Right ventricle myocardium inferior (tissue), 1 donor: ENCODE data around the gene BMAL1. TPM values are rescaled to one million over a fixed set of nuclear protein-coding genes. Genes with fewer than 3 reads are reported as not detected.

Experiments
- ATAC-seq: fragments of 200-7000 bp; cut with Tn5 transposase; one replicate; pipeline ENCODE4 v1.9.1; 2020; ENCODE audit warnings: mild to moderate bottlenecking, moderate library complexity
- DNase-seq: peaks from one replicate; pipeline ENCODE4 v3.0.0; 2021; ENCODE audit errors: missing footprints
- intact Hi-C: fragments of 100-400 bp; cut with DNase I; formaldehyde crosslinking; loops from one replicate; pipeline ENCODE4 v1.11.0; 2022
- total RNA-seq: library from RNA; stranded (reverse); fragmentation: NEBNext Ultra II Directional; extraction: Animal tissue kit (Norgen Biotek cat#: 25700); gene quantifications from one replicate; pipeline ENCODE4 v1.2.1, GENCODE V29; 2021
- donor health status: DM: no; HTN: yes; CAD: no; lungs with severe emphysema.

BMAL1 gene
- total RNA-seq, 1 donor from 2014 or later, result 9.5 TPM

DNA sequence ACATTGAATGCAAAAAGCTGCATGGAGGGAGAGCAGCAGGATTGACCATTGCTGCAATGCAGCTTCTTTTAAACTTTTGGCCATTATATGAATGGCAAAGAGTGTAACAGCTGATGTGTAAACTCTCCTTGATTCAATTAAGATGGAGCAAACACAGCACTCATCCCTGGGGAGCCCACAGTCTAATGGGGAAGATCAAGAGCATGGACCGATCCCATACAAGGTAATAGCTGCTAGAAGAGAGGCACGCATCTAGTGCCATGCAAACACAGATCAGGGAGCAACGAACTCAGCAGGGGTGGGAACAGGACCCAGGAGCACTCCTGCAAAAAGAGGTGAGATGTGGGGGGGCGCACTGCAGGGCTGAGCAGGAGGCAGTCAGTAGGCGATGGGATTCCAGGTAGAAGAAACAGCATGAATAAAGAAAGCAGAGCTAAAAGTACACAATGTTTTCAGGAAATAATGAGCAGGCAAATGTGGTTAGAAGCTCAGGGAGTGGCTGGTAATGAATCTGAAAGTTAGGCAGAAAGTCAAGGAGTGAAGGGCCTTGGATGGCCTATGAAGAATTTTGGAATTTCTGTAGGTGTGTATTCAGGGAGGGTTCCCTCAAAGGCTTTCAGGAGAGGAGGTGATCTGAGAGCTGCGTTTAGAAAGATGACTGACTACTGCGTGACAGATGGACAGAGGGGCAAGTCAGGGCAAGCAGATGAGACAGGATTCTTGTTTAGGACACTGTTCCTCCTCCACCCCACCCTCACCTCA is 17.2 kb upstream of the BMAL1 start:
- ATAC-seq, result no peak
- intact Hi-C loops, result no loop called here
- DNase-seq, result no peak

GRCh38 chr11:13260963-13261588 is 16.5 kb upstream of the BMAL1 start:
- intact Hi-C loops, result no loop called here
- ATAC-seq, result peak; percentile 83
- DNase-seq, result no peak

DNA sequence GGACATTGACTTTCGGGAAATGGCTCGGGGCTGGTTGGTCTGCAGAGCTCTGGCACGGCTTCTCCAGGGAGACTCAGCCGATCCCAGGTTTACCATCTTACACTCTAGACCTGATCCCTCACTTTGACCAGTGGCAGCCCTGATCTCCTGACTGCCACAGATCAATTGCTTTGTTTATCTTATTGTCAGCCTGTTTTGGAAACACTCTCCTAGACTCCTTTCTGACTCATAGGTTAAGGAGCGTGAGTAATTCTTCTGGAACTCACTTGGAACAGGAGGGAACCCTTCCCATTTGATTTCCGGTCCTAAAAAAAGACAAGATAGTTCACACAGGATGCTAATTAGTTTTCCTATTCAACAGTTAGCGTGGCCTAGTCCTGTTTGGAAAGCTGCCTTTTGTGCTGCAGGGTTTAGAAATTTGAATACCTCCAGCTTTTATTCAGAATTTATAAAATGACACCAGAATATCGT is 16.0 kb upstream of the BMAL1 start:
- DNase-seq, result no peak

GRCh38 chr11:13262096-13262495 is 15.5 kb upstream of the BMAL1 start:
- ATAC-seq (no peak), DNase-seq (no peak)
- intact Hi-C loops, result no loop called here

More for the DNA sequence above, 16.0 kb upstream of the BMAL1 start:
- peak; percentile 78 for ATAC-seq
- intact Hi-C loops, result no loop called here

GRCh38 chr11:13268791-13269190 is 8.8 kb upstream of the BMAL1 start:
- intact Hi-C loops, result no loop called here
- ATAC-seq (no peak), DNase-seq (no peak)

DNA sequence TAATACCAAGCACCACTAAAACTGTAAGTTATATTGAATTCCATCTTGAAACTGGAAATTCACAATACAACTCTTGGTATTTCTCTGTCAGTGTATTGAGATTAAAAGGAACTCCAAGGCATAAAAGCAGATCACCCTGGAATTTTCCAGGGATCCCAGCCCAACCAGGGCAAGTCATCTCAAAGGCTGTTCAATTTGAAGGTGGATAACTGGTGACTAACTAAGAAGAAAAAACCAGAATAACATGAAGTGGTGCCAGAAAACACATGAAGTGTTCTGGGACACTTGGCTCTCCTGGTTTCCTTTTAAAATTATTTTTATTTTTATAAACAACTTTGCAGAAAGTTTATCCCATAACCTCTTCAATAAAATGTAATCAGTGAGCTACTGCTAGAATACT is 7.8 kb upstream of the BMAL1 start:
- no peak for DNase-seq
- no peak for ATAC-seq
- intact Hi-C loops, result no loop called here

DNA sequence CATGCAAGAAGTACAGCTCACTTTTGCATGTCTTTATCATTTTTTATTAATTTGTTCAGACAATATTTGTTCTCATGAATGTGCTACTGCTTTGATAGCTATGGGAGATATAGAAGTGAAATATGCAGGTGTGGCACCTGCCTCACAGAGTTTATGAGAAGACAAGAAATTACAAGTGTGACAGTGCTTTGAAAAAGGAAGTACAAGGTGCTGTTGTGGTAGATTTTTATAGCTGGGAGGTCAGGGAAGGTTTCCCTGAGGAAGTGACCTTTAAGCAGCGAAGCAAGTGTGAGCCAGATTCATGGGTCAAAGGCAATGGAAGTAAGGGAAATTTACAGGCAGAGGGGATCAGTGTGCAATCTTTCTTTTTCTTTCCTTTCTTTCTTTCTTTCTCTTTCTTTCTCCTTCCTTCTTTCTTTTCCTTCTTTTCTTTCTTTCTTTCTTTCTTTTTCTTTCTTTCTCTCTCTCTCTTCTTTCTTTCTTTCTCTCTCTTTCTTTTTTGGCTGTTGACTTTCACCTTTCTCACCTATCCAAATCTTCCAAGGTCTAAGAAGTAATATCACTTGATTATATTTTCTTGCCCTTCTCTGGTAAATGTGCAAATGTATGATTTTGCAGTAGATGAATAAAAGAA is 6.4 kb upstream of the BMAL1 start:
- no peak for DNase-seq
- no peak for ATAC-seq
- intact Hi-C loops, result no loop called here

DNA sequence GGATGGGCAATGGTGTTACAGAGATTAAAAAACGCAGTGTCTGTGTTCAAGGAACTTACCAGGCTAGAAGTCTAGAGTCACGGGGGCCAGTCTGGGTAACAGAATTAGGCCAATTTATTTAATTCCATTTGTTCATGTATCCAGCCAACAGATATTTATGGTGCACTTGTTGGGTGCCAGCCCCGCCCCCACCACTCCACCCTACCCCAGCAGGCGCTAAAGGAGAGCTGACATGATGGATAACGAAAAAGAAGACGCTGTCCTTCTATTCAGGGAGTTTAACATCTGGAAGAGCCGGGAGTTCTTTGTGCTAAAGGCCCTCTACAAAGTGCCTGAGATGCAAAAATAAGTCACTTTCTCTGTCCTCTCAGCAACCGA is 1.1 kb upstream of the BMAL1 start:
- ATAC-seq, result no peak
- no peak for DNase-seq

GRCh38 chr11:13276832-13277767 is 490 bp upstream of the BMAL1 start:
- ATAC-seq (peak; percentile 98), DNase-seq (peak; percentile 99)
- intact Hi-C loops, result loop anchor here (2.0 kb wide), 1 partner anchor 68 kb away; no protein-coding TSS in a partner anchor

More for the DNA sequence above, 1.1 kb upstream of the BMAL1 start:
- intact Hi-C loops, result loop anchor here (2.0 kb wide), 1 partner anchor 68 kb away; no protein-coding TSS in a partner anchor

DNA sequence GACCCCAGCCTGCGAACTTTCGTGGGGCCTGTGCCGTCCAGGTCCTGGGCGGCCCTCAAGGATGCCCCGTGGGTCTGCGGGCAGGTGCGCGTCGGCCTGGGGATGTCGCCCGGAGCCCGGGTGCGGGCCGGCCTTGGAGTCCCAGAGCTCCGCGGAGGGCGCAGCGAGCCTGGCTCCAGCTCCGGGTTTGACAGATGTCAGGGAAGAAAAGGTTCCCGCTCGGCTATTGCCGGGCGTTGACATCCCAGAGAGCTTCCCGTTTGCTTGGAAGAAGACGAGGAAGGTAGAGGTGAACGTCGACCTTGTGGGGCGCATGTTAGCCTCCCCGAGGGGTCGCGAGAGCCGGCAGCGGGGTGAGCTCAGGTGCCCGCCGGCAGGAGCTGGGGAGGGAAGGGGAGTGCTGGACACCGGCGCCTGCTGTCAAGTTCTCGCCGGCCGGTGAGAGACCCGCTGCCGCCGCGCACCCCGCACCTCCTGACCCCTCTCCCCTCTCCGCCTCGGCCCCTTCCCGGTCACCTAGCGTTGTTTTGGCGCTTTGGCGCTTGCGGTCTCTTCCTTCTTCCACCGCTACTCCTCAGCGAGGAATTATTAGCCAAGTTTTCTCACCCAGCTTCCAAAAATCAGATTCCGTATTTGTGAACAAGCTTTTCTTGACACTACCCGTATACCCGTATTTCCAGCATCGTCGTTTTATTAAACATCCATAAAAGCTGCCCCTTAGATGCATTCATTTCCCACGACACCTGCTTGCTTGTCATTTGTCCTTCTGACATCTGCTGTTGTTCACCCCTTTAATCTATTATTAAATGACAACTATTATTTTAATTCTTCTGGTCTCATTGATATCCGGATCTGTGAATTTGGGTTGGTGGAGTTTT is 1.3 kb downstream of the BMAL1 start:
- intact Hi-C loops, result no loop called here
- peak; percentile 76 for DNase-seq
- ATAC-seq, result no peak

- intact Hi-C loops, result no loop called here
- ATAC-seq (no peak), DNase-seq (no peak)
Observed at GRCh38 chr11:13279487-13279834, 1.9 kb downstream of the BMAL1 start.

GRCh38 chr11:13280092-13280722 is 2.6 kb downstream of the BMAL1 start:
- DNase-seq (no peak), ATAC-seq (no peak)
- intact Hi-C loops, result no loop called here

DNA sequence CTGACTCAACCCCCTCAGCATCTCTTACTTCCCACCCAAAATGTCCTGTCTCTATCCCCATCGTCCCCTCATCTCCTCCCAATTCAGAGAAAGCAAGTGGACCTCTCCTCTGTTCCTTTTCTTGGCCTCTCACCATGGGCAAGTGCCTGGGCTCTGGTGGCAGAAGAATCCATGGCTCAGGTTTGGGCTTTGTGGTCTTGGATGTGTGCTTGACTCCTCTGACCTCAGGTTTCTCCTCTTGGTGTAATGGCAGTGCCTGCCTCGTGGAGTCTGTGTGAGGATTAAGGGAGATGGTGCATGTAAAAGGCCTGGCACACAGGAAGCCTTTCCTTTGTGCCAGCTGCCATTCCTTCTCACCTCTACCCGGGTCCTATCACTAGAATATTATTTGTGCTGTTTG is 3.2 kb downstream of the BMAL1 start:
- ATAC-seq (no peak), DNase-seq (no peak)
- intact Hi-C loops, result no loop called here

DNA sequence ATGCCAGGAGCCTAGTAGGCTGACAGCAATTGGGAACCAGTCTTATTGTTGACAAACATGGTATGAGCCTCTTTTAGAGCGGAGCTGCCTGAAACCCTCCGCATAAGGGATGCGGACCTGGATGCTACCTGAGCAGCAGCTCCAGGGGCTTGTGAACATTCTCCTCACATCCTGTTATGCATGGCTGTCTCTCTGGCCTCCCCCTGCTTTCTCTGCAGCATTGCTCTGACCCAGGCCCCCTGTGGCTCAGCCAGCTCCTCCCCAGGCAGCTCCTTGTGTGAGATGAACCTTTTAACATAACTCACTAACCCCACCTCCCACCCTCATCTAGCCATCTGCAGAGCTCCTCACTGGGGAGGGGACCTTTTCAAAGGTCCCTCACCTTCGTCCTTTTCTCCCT is 6.0 kb downstream of the BMAL1 start:
- intact Hi-C loops, result no loop called here
- ATAC-seq, result no peak
- DNase-seq, result no peak

DNA sequence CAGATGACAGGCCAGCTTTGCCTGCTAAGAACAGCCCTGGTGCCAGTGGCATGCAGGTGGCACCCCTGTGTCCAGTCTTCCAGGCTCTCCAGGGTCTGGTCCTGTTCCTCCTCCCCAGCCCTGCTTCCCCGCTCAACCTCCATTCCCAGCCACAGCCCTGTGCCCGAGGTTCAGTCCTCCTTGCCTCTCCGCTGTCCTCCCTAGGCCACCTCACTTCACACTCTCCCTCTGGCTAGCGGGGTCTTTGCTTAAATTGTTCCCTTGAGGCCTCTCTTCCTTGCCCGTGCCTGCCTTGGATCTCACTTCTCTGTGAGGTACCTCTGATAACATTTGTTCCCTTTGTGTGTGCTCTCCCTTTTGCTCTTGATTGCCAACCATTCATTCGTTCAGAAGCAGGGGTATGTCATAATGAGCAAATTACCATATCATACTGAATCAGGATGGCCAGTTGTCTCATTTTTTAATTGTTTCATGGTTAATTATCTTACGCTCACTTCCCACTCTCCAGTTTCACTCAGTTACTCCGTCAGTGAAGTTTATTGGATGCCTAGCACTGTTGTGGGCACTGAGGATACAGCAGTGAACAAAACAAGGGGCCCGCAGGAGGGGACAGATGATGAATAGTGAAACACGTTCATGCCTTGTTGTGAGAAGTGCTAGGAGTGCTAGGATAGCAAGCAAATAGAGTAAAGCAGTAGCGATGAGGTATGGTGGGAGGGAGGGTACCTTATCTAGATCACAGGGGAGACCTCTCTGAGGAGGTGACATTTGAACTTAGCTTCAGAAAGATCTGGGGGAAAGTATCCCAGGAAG is 7.4 kb downstream of the BMAL1 start:
- DNase-seq (no peak), ATAC-seq (no peak)
- intact Hi-C loops, result no loop called here

- no peak for ATAC-seq
- intact Hi-C loops, result no loop called here
- DNase-seq, result no peak
Observed at GRCh38 chr11:13286279-13286821, 8.8 kb downstream of the BMAL1 start.

- DNase-seq (no peak), ATAC-seq (no peak)
- intact Hi-C loops, result no loop called here
Observed at GRCh38 chr11:13287036-13287435, 9.4 kb downstream of the BMAL1 start.
